HL-60 (cell line): ENCODE results near the gene TANGO6.

Experiments used
- DNase-seq, 2 experiments: peaks; one replicate each; pipeline ENCODE4 v3.0.0-alpha.2; 2010 to 2020; ENCODE audit warnings: low read depth in 1 of 2, low spot score in 1 of 2
- H3K27ac ChIP-seq: fragments of 250-450 bp; sonication (Bioruptor Pico); replicated peaks from 2 replicates; pipeline ENCODE4 v1.5.1; 2020; ENCODE audit warnings: mild to moderate bottlenecking, moderate library complexity
- H3K27me3 ChIP-seq: fragments of 250-450 bp; sonication (Bioruptor Pico); 2 replicates; pipeline ENCODE4 v1.5.1; 2021; ENCODE audit warnings: mild to moderate bottlenecking, moderate library complexity; ENCODE audit not compliant: insufficient read depth, poor library complexity, severe bottlenecking
- H3K4me3 ChIP-seq: replicated peaks from 2 replicates; pipeline ENCODE4 v1.5.1; 2011; ENCODE audit warnings: mild to moderate bottlenecking, control low read depth, low read length; ENCODE audit not compliant: insufficient read depth
- GABPA ChIP-seq: IDR thresholded peaks from 2 replicates; pipeline ENCODE4 v1.6.1; 2012; ENCODE audit warnings: low read depth
- POLR2AphosphoS5 ChIP-seq: IDR thresholded peaks from 2 replicates; pipeline ENCODE4 v1.6.1; 2012; ENCODE audit warnings: low read depth
- SPI1 ChIP-seq: IDR thresholded peaks from 2 replicates; pipeline ENCODE4 v1.6.1; 2012; ENCODE audit warnings: low read depth, mild to moderate bottlenecking, borderline replicate concordance
- TF ChIP-seq, protein P1 (sequence below): IDR thresholded peaks from 2 replicates; pipeline ENCODE4 v1.6.1; 2012; ENCODE audit warnings: low read depth; ENCODE audit not compliant: insufficient replicate concordance
- TF ChIP-seq, protein P2 (sequence below): IDR thresholded peaks from one replicate; pipeline ENCODE4 v1.5.1; 2011; ENCODE audit warnings: low read length, control low read depth, inconsistent platforms; ENCODE audit not compliant: insufficient read depth

TANGO6 gene

DNA sequence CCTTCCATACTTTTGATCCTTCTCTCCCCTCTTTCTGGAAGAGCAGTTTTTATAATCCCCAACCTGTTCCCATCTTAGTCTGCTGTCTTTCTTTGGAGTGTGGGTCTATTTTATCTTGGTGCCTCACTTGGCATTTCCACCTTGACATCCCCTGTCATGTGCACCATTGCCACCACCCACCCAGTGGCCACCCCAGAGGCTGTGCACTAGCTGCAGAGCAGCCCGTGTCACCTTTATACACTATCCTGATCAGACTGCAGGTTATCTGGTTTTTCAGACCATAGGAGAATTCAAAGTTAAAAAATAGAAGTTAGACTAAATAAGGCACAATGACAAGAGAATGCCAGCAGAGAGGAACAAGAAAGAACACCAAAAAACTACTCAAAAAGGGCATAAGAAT, 43.8 kb downstream of the TANGO6 start:
- no peak overlapping the region for H3K4me3 ChIP-seq
- no peak overlapping the region for H3K27ac ChIP-seq
- DNase-seq = no peak
- no peaks in the 10 kb centered on the region for H3K27me3 ChIP-seq
- TF ChIP-seq GABPA = no peak
- TF ChIP-seq, protein P1, sequence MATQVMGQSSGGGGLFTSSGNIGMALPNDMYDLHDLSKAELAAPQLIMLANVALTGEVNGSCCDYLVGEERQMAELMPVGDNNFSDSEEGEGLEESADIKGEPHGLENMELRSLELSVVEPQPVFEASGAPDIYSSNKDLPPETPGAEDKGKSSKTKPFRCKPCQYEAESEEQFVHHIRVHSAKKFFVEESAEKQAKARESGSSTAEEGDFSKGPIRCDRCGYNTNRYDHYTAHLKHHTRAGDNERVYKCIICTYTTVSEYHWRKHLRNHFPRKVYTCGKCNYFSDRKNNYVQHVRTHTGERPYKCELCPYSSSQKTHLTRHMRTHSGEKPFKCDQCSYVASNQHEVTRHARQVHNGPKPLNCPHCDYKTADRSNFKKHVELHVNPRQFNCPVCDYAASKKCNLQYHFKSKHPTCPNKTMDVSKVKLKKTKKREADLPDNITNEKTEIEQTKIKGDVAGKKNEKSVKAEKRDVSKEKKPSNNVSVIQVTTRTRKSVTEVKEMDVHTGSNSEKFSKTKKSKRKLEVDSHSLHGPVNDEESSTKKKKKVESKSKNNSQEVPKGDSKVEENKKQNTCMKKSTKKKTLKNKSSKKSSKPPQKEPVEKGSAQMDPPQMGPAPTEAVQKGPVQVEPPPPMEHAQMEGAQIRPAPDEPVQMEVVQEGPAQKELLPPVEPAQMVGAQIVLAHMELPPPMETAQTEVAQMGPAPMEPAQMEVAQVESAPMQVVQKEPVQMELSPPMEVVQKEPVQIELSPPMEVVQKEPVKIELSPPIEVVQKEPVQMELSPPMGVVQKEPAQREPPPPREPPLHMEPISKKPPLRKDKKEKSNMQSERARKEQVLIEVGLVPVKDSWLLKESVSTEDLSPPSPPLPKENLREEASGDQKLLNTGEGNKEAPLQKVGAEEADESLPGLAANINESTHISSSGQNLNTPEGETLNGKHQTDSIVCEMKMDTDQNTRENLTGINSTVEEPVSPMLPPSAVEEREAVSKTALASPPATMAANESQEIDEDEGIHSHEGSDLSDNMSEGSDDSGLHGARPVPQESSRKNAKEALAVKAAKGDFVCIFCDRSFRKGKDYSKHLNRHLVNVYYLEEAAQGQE = no peak
- TF ChIP-seq, protein P2, sequence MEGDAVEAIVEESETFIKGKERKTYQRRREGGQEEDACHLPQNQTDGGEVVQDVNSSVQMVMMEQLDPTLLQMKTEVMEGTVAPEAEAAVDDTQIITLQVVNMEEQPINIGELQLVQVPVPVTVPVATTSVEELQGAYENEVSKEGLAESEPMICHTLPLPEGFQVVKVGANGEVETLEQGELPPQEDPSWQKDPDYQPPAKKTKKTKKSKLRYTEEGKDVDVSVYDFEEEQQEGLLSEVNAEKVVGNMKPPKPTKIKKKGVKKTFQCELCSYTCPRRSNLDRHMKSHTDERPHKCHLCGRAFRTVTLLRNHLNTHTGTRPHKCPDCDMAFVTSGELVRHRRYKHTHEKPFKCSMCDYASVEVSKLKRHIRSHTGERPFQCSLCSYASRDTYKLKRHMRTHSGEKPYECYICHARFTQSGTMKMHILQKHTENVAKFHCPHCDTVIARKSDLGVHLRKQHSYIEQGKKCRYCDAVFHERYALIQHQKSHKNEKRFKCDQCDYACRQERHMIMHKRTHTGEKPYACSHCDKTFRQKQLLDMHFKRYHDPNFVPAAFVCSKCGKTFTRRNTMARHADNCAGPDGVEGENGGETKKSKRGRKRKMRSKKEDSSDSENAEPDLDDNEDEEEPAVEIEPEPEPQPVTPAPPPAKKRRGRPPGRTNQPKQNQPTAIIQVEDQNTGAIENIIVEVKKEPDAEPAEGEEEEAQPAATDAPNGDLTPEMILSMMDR = no peak
- no peak for TF ChIP-seq POLR2AphosphoS5
- TF ChIP-seq SPI1 = no peak

DNA sequence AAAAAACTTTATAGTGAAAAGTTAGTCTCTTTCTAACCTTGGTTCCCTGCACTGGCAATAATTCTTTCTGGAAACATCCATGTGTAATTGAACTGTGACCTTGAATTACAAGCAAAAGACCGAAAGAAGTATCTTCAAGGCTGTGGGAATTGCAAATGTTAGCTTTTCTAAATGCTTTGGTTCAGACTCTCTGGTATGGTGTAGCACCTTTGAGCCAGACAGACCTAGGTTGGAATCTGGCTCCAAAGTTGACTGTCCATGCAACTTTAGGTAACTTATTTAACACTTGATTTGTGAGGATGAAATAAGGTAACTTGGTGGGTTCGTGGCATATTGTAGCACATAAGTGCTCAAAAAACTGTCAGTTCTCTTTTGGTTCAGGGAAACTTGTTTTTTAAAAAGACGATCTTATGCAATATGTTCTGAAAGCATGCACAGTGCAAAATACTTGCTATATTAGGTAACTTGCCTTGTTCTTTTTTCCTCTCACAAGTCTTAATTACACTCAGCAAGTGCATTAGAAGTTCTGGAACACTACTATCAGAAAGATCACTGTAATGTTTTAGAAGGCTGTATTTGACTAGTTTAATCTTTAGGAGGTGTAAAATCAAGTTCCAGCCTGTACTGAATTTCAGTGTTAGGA, 46.3 kb downstream of the TANGO6 start:
- Histone ChIP-seq H3K4me3 (no peak overlapping the region), H3K27ac (no peak overlapping the region), H3K27me3 (no peaks in the 10 kb centered on the region)
- peak; percentile 2 to 55 for DNase-seq
- TF ChIP-seq, protein P1 = no peak
- TF ChIP-seq POLR2AphosphoS5 = no peak
- no peak for TF ChIP-seq SPI1
- TF ChIP-seq GABPA = no peak
- TF ChIP-seq, protein P2 = no peak

DNA sequence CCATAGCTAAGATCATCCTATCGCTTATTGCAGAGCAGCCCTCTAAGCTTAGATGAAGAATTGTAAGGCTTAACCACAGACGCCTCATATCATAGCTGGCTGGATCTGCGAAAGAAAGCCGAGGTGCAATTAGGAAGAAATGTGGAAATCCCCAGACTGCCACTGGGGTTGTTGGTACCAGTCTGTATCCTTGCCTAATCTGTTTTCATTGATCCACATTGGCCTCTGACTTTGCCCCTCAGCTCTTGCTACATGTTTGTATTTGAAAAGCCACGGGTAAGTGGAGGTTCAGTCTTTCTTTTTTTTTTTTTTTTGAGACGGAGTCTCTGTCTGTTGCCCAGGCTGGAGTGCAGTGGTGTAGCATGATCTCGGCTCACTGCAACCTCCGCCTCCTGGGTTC, 48.9 kb downstream of the TANGO6 start:
- H3K27me3 ChIP-seq = no peaks in the 10 kb centered on the region
- H3K27ac ChIP-seq = no peak overlapping the region
- TF ChIP-seq, protein P1 = no peak
- TF ChIP-seq SPI1 = no peak
- TF ChIP-seq, protein P2 = no peak
- TF ChIP-seq POLR2AphosphoS5 = no peak
- TF ChIP-seq GABPA = no peak
- H3K4me3 ChIP-seq = no peak overlapping the region
- DNase-seq = no peak
